GM23248 (cell line): ENCODE measurements around the gene TYROBP. TPM values are rescaled to one million over a fixed set of nuclear protein-coding genes. Genes with fewer than 3 reads are reported as not detected.

Experiments used
- DNase-seq: peaks from one replicate; pipeline ENCODE4 v3.0.0-alpha.2; 2015
- H2AFZ ChIP-seq: fragments of 200-600 bp; sonication (generic); 2 replicates; pipeline ENCODE4 v1.6.1; 2016; ENCODE audit warnings: antibody characterized with exemption
- H3F3A ChIP-seq: fragments of 200-600 bp; sonication (generic); 2 replicates; pipeline ENCODE4 v1.6.1; 2016; ENCODE audit warnings: mild to moderate bottlenecking, antibody characterized with exemption, mixed run types; ENCODE audit not compliant: insufficient read depth
- H3K27ac ChIP-seq: fragments of 200-600 bp; sonication (generic); 2 replicates; pipeline ENCODE4 v1.5.1; 2016; ENCODE audit warnings: mild to moderate bottlenecking
- H3K27me3 ChIP-seq: fragments of 200-600 bp; sonication (generic); replicated peaks from 2 replicates; pipeline ENCODE4 v1.6.1; 2016; ENCODE audit warnings: mild to moderate bottlenecking; ENCODE audit not compliant: insufficient read depth
- H3K36me3 ChIP-seq: fragments of 200-600 bp; sonication (generic); 2 replicates; pipeline ENCODE4 v1.6.1; 2016; ENCODE audit warnings: low read depth, mild to moderate bottlenecking
- H3K4me1 ChIP-seq: fragments of 200-600 bp; sonication (generic); 2 replicates; pipeline ENCODE4 v1.6.1; 2016; ENCODE audit warnings: mild to moderate bottlenecking; ENCODE audit not compliant: insufficient read depth
- H3K4me2 ChIP-seq: fragments of 200-600 bp; sonication (generic); one replicate; pipeline ENCODE4 v1.6.1; 2016; ENCODE audit warnings: mild to moderate bottlenecking; ENCODE audit not compliant: unreplicated experiment
- H3K4me3 ChIP-seq: fragments of 200-600 bp; sonication (generic); 2 replicates; pipeline ENCODE4 v1.5.1; 2016; ENCODE audit warnings: mild to moderate bottlenecking
- H3K79me2 ChIP-seq: fragments of 200-600 bp; sonication (generic); 2 replicates; pipeline ENCODE4 v1.6.1; 2016; ENCODE audit warnings: mild to moderate bottlenecking; ENCODE audit not compliant: insufficient read depth
- H3K9ac ChIP-seq: fragments of 200-600 bp; sonication (generic); 2 replicates; pipeline ENCODE4 v1.6.1; 2016; ENCODE audit warnings: mild to moderate bottlenecking
- H3K9me2 ChIP-seq: fragments of 200-600 bp; sonication (generic); 2 replicates; pipeline ENCODE4 v1.6.1; 2016; ENCODE audit warnings: mixed run types, mild to moderate bottlenecking, moderate library complexity; ENCODE audit not compliant: insufficient read depth
- H3K9me3 ChIP-seq: fragments of 200-600 bp; sonication (generic); one replicate; pipeline ENCODE4 v1.6.1; 2017; ENCODE audit warnings: low read depth
- H4K20me1 ChIP-seq: fragments of 200-600 bp; sonication (generic); 2 replicates; pipeline ENCODE4 v1.6.0; 2016; ENCODE audit not compliant: insufficient read depth
- EZH2 ChIP-seq: fragments of 200-600 bp; sonication (generic); IDR thresholded peaks from 2 replicates; pipeline ENCODE4 v1.6.1; 2018; ENCODE audit warnings: antibody characterized with exemption, mild to moderate bottlenecking; ENCODE audit not compliant: insufficient read depth, poor library complexity, severe bottlenecking
- EZH2phosphoT487 ChIP-seq: fragments of 200-600 bp; sonication (generic); IDR thresholded peaks from 2 replicates; pipeline ENCODE4 v1.6.1; 2018; ENCODE audit warnings: antibody characterized with exemption, moderate library complexity, mild to moderate bottlenecking, low read depth; ENCODE audit not compliant: insufficient read depth
- WGBS, 2 experiments: methylation state at CpG; one replicate each; pipeline ENCODE4 v1.1.6; 2015 to 2017; ENCODE audit warnings: low lambda C conversion rate in 2 of 2, low coverage in 1 of 2; ENCODE audit errors: missing lambda C conversion rate in 2 of 2; 5-methylcytosine and 5-hydroxymethylcytosine counted together
- in situ Hi-C: fragments of 300-500 bp; cut with MboI; formaldehyde crosslinking; loops from 2 replicates; pipeline ENCODE4 v1.15.0; 2020
- polyA plus RNA-seq: library from polyadenylated mRNA; unstranded; fragments of >200 nt; fragmentation: Nextera tagmentation; extraction: Ambion mirVana; gene quantifications from 2 replicates; pipeline ENCODE4 v1.2.1, GENCODE V29; 2016
- total RNA-seq: library from RNA; depleted of rRNA; stranded (reverse); fragments of >200 nt; shearing (Covaris generic); gene quantifications from 2 replicates; pipeline ENCODE4 v1.2.3, GENCODE V29; 2014

The TYROBP gene
- total and polyA plus RNA-seq, 2 experiments from 2014 or later: not detected

DNA sequence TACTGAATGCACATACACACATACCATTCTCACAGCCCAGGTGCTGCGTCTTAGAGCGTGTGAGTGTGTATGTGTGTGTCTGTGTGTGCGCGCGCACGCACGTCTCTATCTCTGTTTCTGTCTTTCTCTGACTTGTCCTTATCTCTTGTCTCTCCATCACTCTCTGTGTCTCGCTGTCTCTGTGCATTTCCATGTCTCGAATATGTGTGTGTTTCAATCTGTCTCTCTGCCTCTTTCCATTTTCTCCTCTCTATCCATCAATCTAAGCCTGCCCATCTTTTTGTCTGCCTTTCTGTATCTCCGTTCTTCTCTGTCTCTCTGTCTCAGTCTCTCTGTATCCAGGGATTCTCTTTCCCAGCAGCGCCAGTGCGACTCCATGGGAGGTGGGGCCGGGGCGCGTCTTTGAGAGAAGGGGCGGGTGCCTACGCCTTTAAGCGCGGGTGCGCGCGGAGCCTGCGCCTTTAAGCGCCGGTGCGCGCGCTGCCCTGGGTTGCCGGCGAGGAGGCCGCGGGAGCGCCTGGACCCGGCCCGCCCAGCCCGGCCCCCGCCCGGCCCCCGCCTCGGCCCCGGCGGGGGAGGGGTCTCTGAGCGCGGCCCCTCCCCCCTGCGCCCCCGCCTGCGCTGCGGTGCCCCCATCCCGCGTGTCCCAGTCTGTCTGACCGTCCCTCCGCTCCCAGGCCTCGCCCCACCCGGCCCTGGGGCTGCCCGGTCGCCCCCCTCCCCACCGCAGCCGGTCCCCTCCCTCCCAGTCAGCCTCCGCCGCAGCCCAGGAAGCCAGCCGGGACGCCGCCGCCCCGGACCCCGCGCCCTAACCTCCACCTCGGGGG lies 28.0 kb upstream of the TYROBP start, which contains the start of gene LRFN3:
LRFN3 (plus strand) TSS at position 464 of the 827 bp plus-strand sequence. CDS start 3,052 bp downstream, outside the sequence.
- H3K4me3 ChIP-seq: peak within 1 kb of the TSS; percentile 89
- TF ChIP-seq EZH2 (no peak), EZH2phosphoT487 (no peak)
- H3F3A ChIP-seq: no peaks in the 10 kb centered on the region
- H2AFZ ChIP-seq: peak within 1 kb of the TSS; percentile 99
- WGBS, 2 experiments: 2% methylated on average over 37 to 44 of the region's 68 CpGs
- H3K9me2 ChIP-seq: no peaks in the 10 kb centered on the region
- H4K20me1 ChIP-seq: no peaks in the 10 kb centered on the region
- no peaks in the 10 kb centered on the region for H3K27me3 ChIP-seq
- no peak within 1 kb of the TSS for H3K27ac ChIP-seq
- no peaks in the 10 kb centered on the region for H3K9me3 ChIP-seq
- DNase-seq: peak; percentile 84
- peaks cover 15% of the 10 kb centered on the region for H3K4me1 ChIP-seq
- peak within 1 kb of the TSS; percentile 100 for H3K4me2 ChIP-seq
- no peaks in the 10 kb centered on the region for H3K36me3 ChIP-seq
- in situ Hi-C loops: no loop called here
- H3K79me2 ChIP-seq: no peaks in the 10 kb centered on the region
- H3K9ac ChIP-seq: peak within 1 kb of the TSS; percentile 82

DNA sequence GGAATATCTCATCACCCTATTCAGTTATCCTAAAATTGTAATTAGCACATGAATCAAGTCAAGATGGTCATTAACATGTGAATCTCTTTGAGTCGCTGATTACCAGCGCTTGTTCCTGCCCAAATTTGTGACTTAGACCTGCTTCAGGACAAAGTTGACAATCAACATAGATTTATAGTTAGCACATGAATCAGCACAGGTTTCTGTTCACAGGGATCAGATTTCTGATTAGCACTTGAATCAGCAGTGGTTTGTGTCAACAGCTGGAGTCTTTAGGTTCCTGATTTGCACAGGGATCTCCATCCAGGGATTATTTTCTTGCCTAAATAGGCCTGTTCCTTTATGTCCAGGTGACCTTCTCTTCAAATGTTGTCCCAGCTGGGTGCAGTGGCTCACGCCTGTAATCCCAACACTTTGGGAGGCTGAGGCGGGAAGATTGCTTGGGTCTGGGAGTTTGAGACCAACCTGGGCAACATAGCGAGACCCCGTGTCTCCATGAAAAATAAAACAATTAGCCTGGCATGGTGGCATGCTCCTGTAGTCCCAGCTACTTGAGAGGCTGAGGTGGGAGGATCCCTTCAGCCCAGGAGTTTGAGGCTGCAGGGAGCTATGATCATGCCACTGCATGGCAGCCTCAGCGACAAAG lies 24.3 kb upstream of the TYROBP start:
- no peaks in the 10 kb centered on the region for H3K79me2 ChIP-seq
- 29 to 32% methylated on average over 7 of the region's 7 CpGs for WGBS, 2 experiments
- H3F3A ChIP-seq: no peaks in the 10 kb centered on the region
- H3K9ac ChIP-seq: no peak overlapping the region
- no peaks in the 10 kb centered on the region for H3K27me3 ChIP-seq
- no peaks in the 10 kb centered on the region for H3K9me2 ChIP-seq
- H4K20me1 ChIP-seq: no peaks in the 10 kb centered on the region
- no peak for DNase-seq
- in situ Hi-C loops: loop anchor here (5.0 kb wide), 1 partner anchor 50 kb away; no protein-coding TSS in a partner anchor
- TF ChIP-seq EZH2: no peak
- no peak for TF ChIP-seq EZH2phosphoT487
- H3K4me3 ChIP-seq: no peak overlapping the region
- H2AFZ ChIP-seq: no peak overlapping the region
- no peak overlapping the region for H3K4me2 ChIP-seq
- no peaks in the 10 kb centered on the region for H3K36me3 ChIP-seq
- peaks cover 10% of the 10 kb centered on the region for H3K4me1 ChIP-seq
- H3K27ac ChIP-seq: no peak overlapping the region
- H3K9me3 ChIP-seq: no peaks in the 10 kb centered on the region

DNA sequence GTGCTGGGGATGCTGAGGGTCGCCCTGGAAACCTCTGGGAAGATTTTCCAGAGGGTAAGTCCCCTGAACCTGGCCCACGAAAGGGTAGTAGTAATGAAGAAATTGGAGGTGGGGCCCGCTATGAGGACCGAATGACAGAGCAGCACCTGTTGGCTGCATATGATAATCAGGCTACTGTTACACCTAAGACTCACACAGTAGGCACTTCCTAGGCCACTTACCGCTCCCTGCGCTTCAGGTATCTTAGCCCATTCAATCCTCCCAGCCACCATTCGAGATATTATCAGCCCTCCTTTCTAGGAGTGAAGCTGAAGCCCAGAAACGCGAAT lies 23.7 kb upstream of the TYROBP start:
- Histone ChIP-seq H3K79me2 (no peaks in the 10 kb centered on the region), H3K9me2 (no peaks in the 10 kb centered on the region), H3K4me1 (peaks cover 6% of the 10 kb centered on the region), H3K9me3 (no peaks in the 10 kb centered on the region), H3F3A (no peaks in the 10 kb centered on the region), H3K27me3 (no peaks in the 10 kb centered on the region), H3K27ac (no peak overlapping the region), H3K36me3 (no peaks in the 10 kb centered on the region), H4K20me1 (no peaks in the 10 kb centered on the region), H3K4me2 (no peak overlapping the region), H2AFZ (no peak overlapping the region), H3K4me3 (no peak overlapping the region), H3K9ac (no peak overlapping the region)
- in situ Hi-C loops: loop anchor here (5.0 kb wide), 1 partner anchor 50 kb away; no protein-coding TSS in a partner anchor
- TF ChIP-seq EZH2 (no peak), EZH2phosphoT487 (no peak)
- no peak for DNase-seq
- 6 to 9% methylated on average over 9 of the region's 9 CpGs for WGBS, 2 experiments

DNA sequence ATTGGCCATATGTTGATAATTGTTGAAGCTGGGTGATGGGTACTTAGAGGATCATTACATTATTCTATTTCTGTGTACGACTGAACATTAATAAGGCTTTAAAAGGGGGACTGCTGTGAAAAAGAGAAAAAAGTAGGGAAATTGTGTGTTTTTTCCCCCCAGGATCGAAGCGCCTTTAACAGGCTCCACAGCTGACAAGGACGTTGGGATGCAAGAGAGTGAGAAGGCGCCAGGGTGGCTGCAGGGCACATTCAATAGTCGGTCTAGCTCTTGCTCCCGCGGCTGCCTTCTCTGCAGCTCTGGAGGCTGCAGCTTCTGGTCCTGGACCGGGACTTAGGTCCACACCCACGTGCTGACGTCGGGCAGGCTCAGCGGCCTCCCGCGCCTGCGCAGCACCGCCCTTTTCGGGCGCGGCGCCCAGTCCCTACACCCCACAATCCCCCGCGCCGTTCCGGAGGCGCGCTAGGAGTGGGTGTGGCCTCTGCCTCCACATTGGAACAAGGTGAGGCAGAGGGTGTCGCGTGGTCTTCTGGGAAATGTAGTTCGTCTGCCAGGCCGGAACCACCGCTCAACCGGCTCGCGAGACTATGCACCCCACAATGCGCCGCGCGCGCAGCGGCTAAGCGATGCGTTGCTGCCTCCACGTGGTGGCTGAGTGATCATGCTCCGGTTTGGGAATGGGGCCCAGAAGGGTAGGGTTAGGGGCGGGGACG lies 23.2 kb upstream of the TYROBP start:
- peak overlapping the region; percentile 60 for H3K4me3 ChIP-seq
- H3K9me2 ChIP-seq: no peaks in the 10 kb centered on the region
- no peaks in the 10 kb centered on the region for H3K9me3 ChIP-seq
- in situ Hi-C loops: loop anchor here (5.0 kb wide), 1 partner anchor 49 kb away; no protein-coding TSS in a partner anchor
- H3K9ac ChIP-seq: peak overlapping the region; percentile 22
- peak; percentile 99 for DNase-seq
- H4K20me1 ChIP-seq: no peaks in the 10 kb centered on the region
- H3K27me3 ChIP-seq: no peaks in the 10 kb centered on the region
- H2AFZ ChIP-seq: peak overlapping the region; percentile 83
- no peaks in the 10 kb centered on the region for H3F3A ChIP-seq
- H3K4me1 ChIP-seq: peaks cover 6% of the 10 kb centered on the region
- no peak for TF ChIP-seq EZH2
- TF ChIP-seq EZH2phosphoT487: no peak
- peak overlapping the region; percentile 21; the same call in 1 of the 2 replicates for H3K27ac ChIP-seq
- H3K36me3 ChIP-seq: no peaks in the 10 kb centered on the region
- H3K4me2 ChIP-seq: peak overlapping the region; percentile 57
- H3K79me2 ChIP-seq: no peaks in the 10 kb centered on the region
- WGBS, 2 experiments: 1% methylated on average over 43 to 47 of the region's 47 CpGs
